WTC11 (cell line): ENCODE results near the gene HSF2BP. TPM values are rescaled to one million over a fixed set of nuclear protein-coding genes. Genes with fewer than 3 reads are reported as not detected.

ENCODE experiments used
- ATAC-seq: fragments of 200-7000 bp; cut with Tn5 transposase; 2 replicates; pipeline ENCODE4 v1.10.0; 2021; ENCODE audit warnings: mild to moderate bottlenecking, moderate library complexity
- CTCF ChIA-PET: fragments of 300-600 bp; sonication (Branson Sonifier 250); formaldehyde crosslinking; loops from one replicate; lab custom pipeline; 2021; ENCODE audit warnings: antibody characterized with exemption; lab: Charles Lee
- POLR2A ChIA-PET: fragments of 350-600 bp; sonication (Branson Sonifier 250); formaldehyde crosslinking; loops from one replicate; lab custom pipeline; 2021; ENCODE audit warnings: antibody characterized with exemption; lab: Charles Lee
- DNase-seq: peaks from one replicate; pipeline ENCODE4 v3.0.0; 2021; ENCODE audit warnings: low spot score
- H3K27ac Mint-ChIP-seq: 2 replicates; pipeline ENCODE4 v1.8.0; 2021; ENCODE audit warnings: mixed read lengths
- H3K27me3 Mint-ChIP-seq: 2 replicates; pipeline ENCODE4 v1.8.0; 2021; ENCODE audit warnings: low read depth, mild to moderate bottlenecking, moderate library complexity, mixed read lengths
- H3K36me3 Mint-ChIP-seq: 2 replicates; pipeline ENCODE4 v1.8.0; 2021; ENCODE audit warnings: mixed read lengths
- H3K4me1 Mint-ChIP-seq: 2 replicates; pipeline ENCODE4 v1.8.0; 2022; ENCODE audit warnings: mixed read lengths
- H3K4me3 Mint-ChIP-seq: 2 replicates; pipeline ENCODE4 v1.8.0; 2021; ENCODE audit warnings: mild to moderate bottlenecking, moderate library complexity, mixed read lengths
- H3K9me3 Mint-ChIP-seq: 2 replicates; pipeline ENCODE4 v1.8.0; 2021; ENCODE audit warnings: mixed read lengths
- FOXJ3 ChIP-seq: sonication (generic); formaldehyde crosslinking; IDR thresholded peaks from 2 replicates; pipeline ENCODE4 v1.9.0; 2021; ENCODE audit warnings: missing genetic modification reagents, mild to moderate bottlenecking, borderline replicate concordance
- FOXK1 ChIP-seq: sonication (generic); formaldehyde crosslinking; IDR thresholded peaks from 2 replicates; pipeline ENCODE4 v1.8.0; 2022; ENCODE audit warnings: mild to moderate bottlenecking, moderate library complexity, missing genetic modification reagents
- GRHL2 ChIP-seq: fragments of 250-450 bp; sonication (Bioruptor Pico); IDR thresholded peaks from 2 replicates; pipeline ENCODE4 v1.8.0; 2022; ENCODE audit warnings: mild to moderate bottlenecking, moderate library complexity; ENCODE audit not compliant: insufficient replicate concordance, severe bottlenecking
- HMGA2 ChIP-seq: fragments of 250-450 bp; sonication (Bioruptor Pico); IDR thresholded peaks from 2 replicates; pipeline ENCODE4 v1.4.0; 2021; ENCODE audit warnings: mild to moderate bottlenecking, moderate library complexity
- IRF2 ChIP-seq: sonication (generic); formaldehyde crosslinking; IDR thresholded peaks from 2 replicates; pipeline ENCODE4 v1.8.0; 2022; ENCODE audit warnings: low read depth, missing genetic modification reagents, borderline replicate concordance
- JAZF1 ChIP-seq: fragments of 250-450 bp; sonication (Bioruptor Pico); IDR thresholded peaks from 2 replicates; pipeline ENCODE4 v1.9.0; 2021; ENCODE audit warnings: moderate library complexity, mild to moderate bottlenecking, inconsistent platforms
- MXD4 ChIP-seq: fragments of 250-450 bp; sonication (Bioruptor Pico); IDR thresholded peaks from 2 replicates; pipeline ENCODE4 v1.8.0; 2021; ENCODE audit warnings: mild to moderate bottlenecking, moderate library complexity, borderline replicate concordance
- NFATC4 ChIP-seq: fragments of 250-450 bp; sonication (Bioruptor Pico); IDR thresholded peaks from 2 replicates; pipeline ENCODE4 v1.9.0; 2021; ENCODE audit warnings: mild to moderate bottlenecking
- NFE2L1 ChIP-seq: sonication (generic); formaldehyde crosslinking; IDR thresholded peaks from 2 replicates; pipeline ENCODE4 v1.8.1; 2023; ENCODE audit warnings: missing genetic modification reagents
- NFYB ChIP-seq: sonication (generic); formaldehyde crosslinking; conservative IDR thresholded peaks from 2 replicates; pipeline ENCODE4 v1.8.0; 2022; ENCODE audit warnings: low read depth, missing genetic modification reagents
- NR2C2 ChIP-seq: sonication (generic); formaldehyde crosslinking; IDR thresholded peaks from 2 replicates; pipeline ENCODE4 v1.8.0; 2022; ENCODE audit warnings: mild to moderate bottlenecking, missing genetic modification reagents
- NR3C1 ChIP-seq: sonication (generic); formaldehyde crosslinking; conservative IDR thresholded peaks from 2 replicates; pipeline ENCODE4 v1.8.1; 2023; ENCODE audit warnings: low read depth, mild to moderate bottlenecking, missing genetic modification reagents
- SMAD4 ChIP-seq: sonication (generic); formaldehyde crosslinking; IDR thresholded peaks from 2 replicates; pipeline ENCODE4 v1.8.0; 2022; ENCODE audit warnings: mild to moderate bottlenecking, missing genetic modification reagents
- SP1 ChIP-seq: sonication (generic); formaldehyde crosslinking; conservative IDR thresholded peaks from 2 replicates; pipeline ENCODE4 v1.8.1; 2022; ENCODE audit warnings: missing genetic modification reagents
- TEAD1 ChIP-seq: sonication (generic); formaldehyde crosslinking; IDR thresholded peaks from 2 replicates; pipeline ENCODE4 v1.8.0; 2022; ENCODE audit warnings: mild to moderate bottlenecking, missing genetic modification reagents
- TP53 ChIP-seq: sonication (generic); formaldehyde crosslinking; IDR thresholded peaks from 2 replicates; pipeline ENCODE4 v1.8.1; 2023; ENCODE audit warnings: mild to moderate bottlenecking, missing genetic modification reagents
- ZBTB21 ChIP-seq: sonication (generic); formaldehyde crosslinking; IDR thresholded peaks from 2 replicates; pipeline ENCODE4 v1.8.1; 2023; ENCODE audit warnings: mild to moderate bottlenecking, missing genetic modification reagents, borderline replicate concordance
- ZNF219 ChIP-seq: sonication (generic); formaldehyde crosslinking; IDR thresholded peaks from 2 replicates; pipeline ENCODE4 v1.8.0; 2023; ENCODE audit warnings: missing genetic modification reagents, mild to moderate bottlenecking, borderline replicate concordance
- total RNA-seq: library from RNA; stranded (reverse); gene quantifications from 3 replicates; pipeline ENCODE4 v1.2.3, GENCODE V29; 2021
- TF ChIP-seq, protein P1 (sequence below): fragments of 250-450 bp; sonication (Bioruptor Pico); IDR thresholded peaks from 2 replicates; pipeline ENCODE4 v1.8.0; 2021; ENCODE audit warnings: mild to moderate bottlenecking
- TF ChIP-seq, protein P2 (sequence below): sonication (generic); formaldehyde crosslinking; IDR thresholded peaks from 2 replicates; pipeline ENCODE4 v1.8.1; 2023; ENCODE audit warnings: mild to moderate bottlenecking, missing genetic modification reagents, moderate library complexity
- TF ChIP-seq, protein P3 (sequence below): sonication (generic); formaldehyde crosslinking; IDR thresholded peaks from 2 replicates; pipeline ENCODE4 v1.8.0; 2022; ENCODE audit warnings: missing genetic modification reagents
- TF ChIP-seq, protein P4 (sequence below): sonication (generic); formaldehyde crosslinking; IDR thresholded peaks from 2 replicates; pipeline ENCODE4 v1.8.0; 2022; ENCODE audit warnings: mild to moderate bottlenecking, missing genetic modification reagents
- TF ChIP-seq, protein P5 (sequence below): sonication (generic); formaldehyde crosslinking; IDR thresholded peaks from 2 replicates; pipeline ENCODE4 v1.8.1; 2023; ENCODE audit warnings: mild to moderate bottlenecking, missing genetic modification reagents, moderate library complexity
- TF ChIP-seq, protein P6 (sequence below): fragments of 250-450 bp; sonication (Bioruptor Pico); IDR thresholded peaks from 2 replicates; pipeline ENCODE4 v1.9.0; 2021; ENCODE audit warnings: mild to moderate bottlenecking
- TF ChIP-seq, protein P7 (sequence below): fragments of 250-450 bp; sonication (Bioruptor Pico); conservative IDR thresholded peaks from 2 replicates; pipeline ENCODE4 v1.9.0; 2021; ENCODE audit warnings: mild to moderate bottlenecking
- TF ChIP-seq, protein P8 (sequence below): sonication (generic); formaldehyde crosslinking; IDR thresholded peaks from 2 replicates; pipeline ENCODE4 v1.8.1; 2022; ENCODE audit warnings: missing genetic modification reagents, borderline replicate concordance

HSF2BP gene
- total RNA-seq, 1 experiment from 2014 or later: 1.1 TPM

DNA sequence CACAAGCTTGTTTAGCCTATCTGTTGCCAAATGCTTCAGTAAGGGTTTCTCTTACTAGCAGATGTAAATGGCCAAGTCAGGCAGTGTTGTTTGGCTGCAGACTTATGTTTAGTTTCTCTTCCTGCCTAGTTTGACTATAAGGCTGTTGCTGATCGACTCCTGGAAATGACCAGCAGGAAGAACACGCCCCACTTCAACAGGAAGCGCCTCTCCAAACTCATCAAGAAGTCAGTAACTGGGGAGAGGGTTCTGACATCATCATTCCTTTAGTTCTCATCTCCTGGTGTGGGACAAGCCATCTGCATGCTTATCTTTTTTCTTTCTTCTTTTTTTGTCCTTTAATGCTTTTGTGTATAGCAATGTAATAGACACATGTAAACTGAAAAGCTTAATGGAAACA is 25.1 kb upstream of the HSF2BP start:
- Mint-ChIP-seq H3K4me1 (no peaks in the 10 kb centered on the region), H3K27ac (no peak overlapping the region), H3K9me3 (no peaks in the 10 kb centered on the region), H3K36me3 (peaks cover 66% of the 10 kb centered on the region), H3K4me3 (no peak overlapping the region), H3K27me3 (no peaks in the 10 kb centered on the region)
- DNase-seq: no peak
- ChIA-PET CTCF (interaction anchor here (0.6 kb wide), 1 partner anchor 52 kb away, joined by 3 read pairs; no protein-coding TSS in a partner anchor), POLR2A (no interaction called here)
- TF ChIP-seq JAZF1 (CRISPR knock-in tag): no peak
- TF ChIP-seq IRF2 (CRISPR knock-in tag): no peak
- TF ChIP-seq, protein P1, sequence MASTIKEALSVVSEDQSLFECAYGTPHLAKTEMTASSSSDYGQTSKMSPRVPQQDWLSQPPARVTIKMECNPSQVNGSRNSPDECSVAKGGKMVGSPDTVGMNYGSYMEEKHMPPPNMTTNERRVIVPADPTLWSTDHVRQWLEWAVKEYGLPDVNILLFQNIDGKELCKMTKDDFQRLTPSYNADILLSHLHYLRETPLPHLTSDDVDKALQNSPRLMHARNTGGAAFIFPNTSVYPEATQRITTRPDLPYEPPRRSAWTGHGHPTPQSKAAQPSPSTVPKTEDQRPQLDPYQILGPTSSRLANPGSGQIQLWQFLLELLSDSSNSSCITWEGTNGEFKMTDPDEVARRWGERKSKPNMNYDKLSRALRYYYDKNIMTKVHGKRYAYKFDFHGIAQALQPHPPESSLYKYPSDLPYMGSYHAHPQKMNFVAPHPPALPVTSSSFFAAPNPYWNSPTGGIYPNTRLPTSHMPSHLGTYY (CRISPR knock-in tag): no peak
- TF ChIP-seq GRHL2 (CRISPR knock-in tag): no peak
- TF ChIP-seq NR3C1 (CRISPR knock-in tag): no peak
- TF ChIP-seq NFE2L1: no peak
- no peak for TF ChIP-seq FOXK1 (CRISPR knock-in tag)
- TF ChIP-seq, protein P2, sequence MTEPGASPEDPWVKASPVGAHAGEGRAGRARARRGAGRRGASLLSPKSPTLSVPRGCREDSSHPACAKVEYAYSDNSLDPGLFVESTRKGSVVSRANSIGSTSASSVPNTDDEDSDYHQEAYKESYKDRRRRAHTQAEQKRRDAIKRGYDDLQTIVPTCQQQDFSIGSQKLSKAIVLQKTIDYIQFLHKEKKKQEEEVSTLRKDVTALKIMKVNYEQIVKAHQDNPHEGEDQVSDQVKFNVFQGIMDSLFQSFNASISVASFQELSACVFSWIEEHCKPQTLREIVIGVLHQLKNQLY: no peak
- TF ChIP-seq, protein P3, sequence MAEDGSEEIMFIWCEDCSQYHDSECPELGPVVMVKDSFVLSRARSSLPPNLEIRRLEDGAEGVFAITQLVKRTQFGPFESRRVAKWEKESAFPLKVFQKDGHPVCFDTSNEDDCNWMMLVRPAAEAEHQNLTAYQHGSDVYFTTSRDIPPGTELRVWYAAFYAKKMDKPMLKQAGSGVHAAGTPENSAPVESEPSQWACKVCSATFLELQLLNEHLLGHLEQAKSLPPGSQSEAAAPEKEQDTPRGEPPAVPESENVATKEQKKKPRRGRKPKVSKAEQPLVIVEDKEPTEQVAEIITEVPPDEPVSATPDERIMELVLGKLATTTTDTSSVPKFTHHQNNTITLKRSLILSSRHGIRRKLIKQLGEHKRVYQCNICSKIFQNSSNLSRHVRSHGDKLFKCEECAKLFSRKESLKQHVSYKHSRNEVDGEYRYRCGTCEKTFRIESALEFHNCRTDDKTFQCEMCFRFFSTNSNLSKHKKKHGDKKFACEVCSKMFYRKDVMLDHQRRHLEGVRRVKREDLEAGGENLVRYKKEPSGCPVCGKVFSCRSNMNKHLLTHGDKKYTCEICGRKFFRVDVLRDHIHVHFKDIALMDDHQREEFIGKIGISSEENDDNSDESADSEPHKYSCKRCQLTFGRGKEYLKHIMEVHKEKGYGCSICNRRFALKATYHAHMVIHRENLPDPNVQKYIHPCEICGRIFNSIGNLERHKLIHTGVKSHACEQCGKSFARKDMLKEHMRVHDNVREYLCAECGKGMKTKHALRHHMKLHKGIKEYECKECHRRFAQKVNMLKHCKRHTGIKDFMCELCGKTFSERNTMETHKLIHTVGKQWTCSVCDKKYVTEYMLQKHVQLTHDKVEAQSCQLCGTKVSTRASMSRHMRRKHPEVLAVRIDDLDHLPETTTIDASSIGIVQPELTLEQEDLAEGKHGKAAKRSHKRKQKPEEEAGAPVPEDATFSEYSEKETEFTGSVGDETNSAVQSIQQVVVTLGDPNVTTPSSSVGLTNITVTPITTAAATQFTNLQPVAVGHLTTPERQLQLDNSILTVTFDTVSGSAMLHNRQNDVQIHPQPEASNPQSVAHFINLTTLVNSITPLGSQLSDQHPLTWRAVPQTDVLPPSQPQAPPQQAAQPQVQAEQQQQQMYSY (CRISPR knock-in tag): no peak
- TF ChIP-seq, protein P4, sequence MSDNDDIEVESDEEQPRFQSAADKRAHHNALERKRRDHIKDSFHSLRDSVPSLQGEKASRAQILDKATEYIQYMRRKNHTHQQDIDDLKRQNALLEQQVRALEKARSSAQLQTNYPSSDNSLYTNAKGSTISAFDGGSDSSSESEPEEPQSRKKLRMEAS (CRISPR knock-in tag): no peak
- TF ChIP-seq, protein P5, sequence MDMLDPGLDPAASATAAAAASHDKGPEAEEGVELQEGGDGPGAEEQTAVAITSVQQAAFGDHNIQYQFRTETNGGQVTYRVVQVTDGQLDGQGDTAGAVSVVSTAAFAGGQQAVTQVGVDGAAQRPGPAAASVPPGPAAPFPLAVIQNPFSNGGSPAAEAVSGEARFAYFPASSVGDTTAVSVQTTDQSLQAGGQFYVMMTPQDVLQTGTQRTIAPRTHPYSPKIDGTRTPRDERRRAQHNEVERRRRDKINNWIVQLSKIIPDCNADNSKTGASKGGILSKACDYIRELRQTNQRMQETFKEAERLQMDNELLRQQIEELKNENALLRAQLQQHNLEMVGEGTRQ (CRISPR knock-in tag): no peak
- TF ChIP-seq, protein P6, sequence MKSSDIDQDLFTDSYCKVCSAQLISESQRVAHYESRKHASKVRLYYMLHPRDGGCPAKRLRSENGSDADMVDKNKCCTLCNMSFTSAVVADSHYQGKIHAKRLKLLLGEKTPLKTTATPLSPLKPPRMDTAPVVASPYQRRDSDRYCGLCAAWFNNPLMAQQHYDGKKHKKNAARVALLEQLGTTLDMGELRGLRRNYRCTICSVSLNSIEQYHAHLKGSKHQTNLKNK: no peak
- no peak for ATAC-seq

DNA sequence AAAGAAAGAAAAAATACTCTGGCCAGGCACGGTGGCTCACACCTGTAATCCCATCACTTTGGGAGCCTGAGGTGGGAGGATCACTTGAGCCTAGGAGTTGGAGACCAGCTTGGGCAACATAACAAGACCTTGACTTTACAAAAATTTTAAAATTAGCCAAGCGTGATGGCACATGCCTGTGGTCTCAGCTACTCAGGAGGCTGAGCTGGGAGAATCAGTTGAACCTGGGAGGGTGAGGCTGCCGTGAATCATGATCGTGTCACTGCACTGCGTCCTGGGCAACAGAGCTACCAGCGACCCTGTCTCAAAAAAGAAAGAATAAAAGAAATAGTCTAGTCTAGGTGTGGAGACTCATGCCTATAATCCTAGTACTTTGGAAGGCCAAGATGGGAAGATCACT is 22.4 kb upstream of the HSF2BP start:
- Mint-ChIP-seq H3K9me3 (no peaks in the 10 kb centered on the region), H3K4me3 (no peak overlapping the region), H3K27ac (no peak overlapping the region; the same call in 1 of the 2 replicates), H3K27me3 (no peaks in the 10 kb centered on the region), H3K4me1 (no peaks in the 10 kb centered on the region), H3K36me3 (peaks cover 69% of the 10 kb centered on the region)
- ATAC-seq (no peak), DNase-seq (no peak)
- ChIA-PET POLR2A (no interaction called here), CTCF (no interaction called here)
- TF ChIP-seq NFATC4 (CRISPR knock-in tag) (no peak), SMAD4 (no peak), HMGA2 (CRISPR knock-in tag) (no peak), ZNF219 (CRISPR knock-in tag) (no peak), SP1 (CRISPR knock-in tag) (no peak), ZBTB21 (CRISPR knock-in tag) (no peak), TP53 (CRISPR knock-in tag) (no peak), FOXJ3 (CRISPR knock-in tag) (no peak), TEAD1 (no peak), NFYB (CRISPR knock-in tag) (no peak), NR2C2 (CRISPR knock-in tag) (no peak), MXD4 (CRISPR knock-in tag) (no peak)
- TF ChIP-seq, protein P7, sequence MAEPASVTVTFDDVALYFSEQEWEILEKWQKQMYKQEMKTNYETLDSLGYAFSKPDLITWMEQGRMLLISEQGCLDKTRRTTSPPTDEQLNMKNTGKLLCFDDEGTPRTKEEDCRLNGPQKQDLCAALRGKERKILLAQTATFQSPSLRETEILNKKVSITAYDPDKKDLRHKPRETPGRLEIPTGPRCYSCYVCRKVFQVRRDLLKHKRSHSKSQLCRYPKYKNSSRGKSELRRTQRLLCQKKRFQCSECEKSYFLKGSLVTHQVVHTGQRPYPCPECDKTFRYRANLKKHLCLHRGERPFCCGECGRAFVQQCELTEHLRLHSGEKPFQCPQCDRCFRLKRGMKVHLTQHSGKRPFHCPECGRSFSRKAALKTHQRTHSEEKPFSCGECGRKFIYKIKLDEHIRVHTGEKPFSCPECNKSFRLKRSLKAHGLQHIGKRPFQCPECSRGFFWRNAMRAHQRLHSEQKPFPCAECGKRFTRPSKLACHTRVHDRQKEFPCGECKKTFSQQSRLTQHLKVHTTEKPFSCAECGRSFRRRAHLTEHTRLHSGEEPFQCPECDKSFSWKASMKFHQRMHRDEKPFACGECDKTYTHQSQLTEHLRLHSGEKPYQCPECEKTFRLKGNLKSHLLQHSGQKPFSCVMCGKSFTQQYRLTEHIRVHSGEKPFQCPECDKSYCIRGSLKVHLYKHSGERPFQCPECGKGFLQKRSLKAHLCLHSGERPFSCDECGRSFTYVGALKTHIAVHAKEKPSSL (CRISPR knock-in tag): no peak
- TF ChIP-seq, protein P8, sequence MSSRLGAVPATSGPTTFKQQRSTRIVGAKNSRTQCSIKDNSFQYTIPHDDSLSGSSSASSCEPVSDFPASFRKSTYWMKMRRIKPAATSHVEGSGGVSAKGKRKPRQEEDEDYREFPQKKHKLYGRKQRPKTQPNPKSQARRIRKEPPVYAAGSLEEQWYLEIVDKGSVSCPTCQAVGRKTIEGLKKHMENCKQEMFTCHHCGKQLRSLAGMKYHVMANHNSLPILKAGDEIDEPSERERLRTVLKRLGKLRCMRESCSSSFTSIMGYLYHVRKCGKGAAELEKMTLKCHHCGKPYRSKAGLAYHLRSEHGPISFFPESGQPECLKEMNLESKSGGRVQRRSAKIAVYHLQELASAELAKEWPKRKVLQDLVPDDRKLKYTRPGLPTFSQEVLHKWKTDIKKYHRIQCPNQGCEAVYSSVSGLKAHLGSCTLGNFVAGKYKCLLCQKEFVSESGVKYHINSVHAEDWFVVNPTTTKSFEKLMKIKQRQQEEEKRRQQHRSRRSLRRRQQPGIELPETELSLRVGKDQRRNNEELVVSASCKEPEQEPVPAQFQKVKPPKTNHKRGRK (CRISPR knock-in tag): no peak
- TF ChIP-seq, protein P4 (CRISPR knock-in tag): no peak
